Gastrocnemius medialis (tissue), 4 donors: ENCODE results near the gene BANP. TPM values are rescaled to one million over a fixed set of nuclear protein-coding genes. Genes with fewer than 3 reads are reported as not detected.

Experiments used
- ATAC-seq, 2 donors: fragments of 150-250 bp; one replicate each; pipeline ENCODE4 v1.9.1; 2016
- DNase-seq, 2 donors: peaks; one replicate each; pipeline ENCODE4 v3.0.0-alpha.2; 2019
- H3K27ac ChIP-seq, 4 donors: fragments of 200-600 bp; sonication (generic); 1 replicate in 1 of 4; 2 replicates in 3 of 4; pipeline ENCODE4 v1.5.1; 2016 to 2018; ENCODE audit warnings: mild to moderate bottlenecking in 2 of 4, moderate library complexity in 1 of 4
- H3K27me3 ChIP-seq, 3 donors: fragments of 200-600 bp; sonication (generic) in 2 of 3; 1 replicate in 1 of 3; 2 replicates in 2 of 3; pipeline versions ENCODE4 v1.5.1 to v1.6.0; 2016 to 2019; ENCODE audit warnings: mild to moderate bottlenecking in 1 of 3, moderate library complexity in 1 of 3
- H3K36me3 ChIP-seq, 2 donors: fragments of 200-600 bp; sonication (generic) in 1 of 2; one replicate each; pipeline ENCODE4 v1.5.1; 2017 to 2018
- H3K4me1 ChIP-seq, 2 donors: fragments of 200-600 bp; sonication (generic) in 1 of 2; one replicate each; pipeline ENCODE4 v1.5.1; 2016 to 2017; ENCODE audit warnings: mild to moderate bottlenecking in 2 of 2
- H3K4me3 ChIP-seq, 4 donors: fragments of 200-600 bp; sonication (generic) in 3 of 4; 1 replicate in 1 of 4; 2 replicates in 3 of 4; pipeline ENCODE4 v1.5.1; 2016 to 2019; ENCODE audit warnings: mild to moderate bottlenecking in 2 of 4
- H3K9me3 ChIP-seq, 3 donors: fragments of 200-600 bp; sonication (generic) in 2 of 3; 1 replicate in 1 of 3; 2 replicates in 2 of 3; pipeline ENCODE4 v1.5.1; 2016 to 2019
- CTCF ChIP-seq, 5 experiments: fragments of 450-650 bp in 3 of 5; fragments of 200-600 bp in 2 of 5; sonication (generic) in 2 of 5; IDR thresholded peaks in 4 of 5; conservative IDR thresholded peaks in 1 of 5; 1 replicate in 4 of 5; 2 replicates in 1 of 5; pipeline ENCODE4 v1.5.1; 2016 to 2019; ENCODE audit warnings: antibody characterized with exemption in 5 of 5, mild to moderate bottlenecking in 3 of 5, moderate library complexity in 3 of 5
- POLR2A ChIP-seq, 2 donors: fragments of 450-650 bp; IDR thresholded peaks; one replicate each; pipeline ENCODE4 v1.6.1; 2017; ENCODE audit warnings: antibody characterized with exemption in 2 of 2, mild to moderate bottlenecking in 2 of 2, moderate library complexity in 2 of 2
- in situ Hi-C, 4 donors: fragments of 200-750 bp; cut with MboI; loops; one replicate each; pipeline versions ENCODE4 v1.15.0 to v1.8.0; 2017; ENCODE audit warnings: low sequenced_read_pairs in 4 of 4
- intact Hi-C: fragments of 100-400 bp; cut with DNase I; formaldehyde crosslinking; loops from one replicate; pipeline ENCODE4 v1.15.1; 2023; ENCODE audit warnings: low total_unique reads
- total RNA-seq, 4 donors: library from RNA; depleted of rRNA; stranded (reverse); fragments of >200 nt; gene quantifications; one replicate each; pipeline versions ENCODE4 v1.1.0 to v1.2.3, GENCODE V29; 2016

The BANP gene
- total RNA-seq, 4 donors from 2014 or later: 7.0 to 20.6 (median 16.1) TPM

GRCh38 chr16:87918866-87919680, 32.2 kb upstream of the BANP start:
- Histone ChIP-seq H3K36me3 (no peaks in the 10 kb centered on the region), H3K4me3 (peak overlapping the region; percentile 19 to 52 (median 33)), H3K27me3 (no peaks in the 10 kb centered on the region), H3K4me1 (peaks cover 13 to 15% of the 10 kb centered on the region in 2 donors), H3K27ac (peak overlapping the region; percentile 79 to 86 (median 81)), H3K9me3 (no peaks in the 10 kb centered on the region)
- in situ Hi-C loops (no loop called here), intact Hi-C loops (no loop called here)
- TF ChIP-seq CTCF (IDR thresholded peaks at IDR 0.05 in 4 of 5, conservative IDR thresholded peaks at IDR 0.05 in 1 of 5): no peak
- TF ChIP-seq POLR2A (IDR thresholded peaks at IDR 0.05): no peak
- peak; percentile 34 to 55 for DNase-seq
- ATAC-seq: peak; percentile 35 to 49

GRCh38 chr16:87919681-87919994, 31.6 kb upstream of the BANP start:
- Histone ChIP-seq H3K36me3 (no peaks in the 10 kb centered on the region), H3K4me3 (no peak overlapping the region), H3K9me3 (no peaks in the 10 kb centered on the region), H3K27ac (peak overlapping the region in 1 of 4 donors; percentile 86), H3K4me1 (peaks cover 13 to 15% of the 10 kb centered on the region in 2 donors), H3K27me3 (no peaks in the 10 kb centered on the region)
- ATAC-seq: no peak
- DNase-seq: no peak
- intact Hi-C loops: no loop called here
- TF ChIP-seq CTCF (IDR thresholded peaks at IDR 0.05 in 4 of 5, conservative IDR thresholded peaks at IDR 0.05 in 1 of 5): no peak
- TF ChIP-seq POLR2A (IDR thresholded peaks at IDR 0.05): no peak
- in situ Hi-C loops: no loop called here

GRCh38 chr16:87921236-87921773, 29.9 kb upstream of the BANP start:
- Histone ChIP-seq H3K4me1 (peaks cover 13 to 15% of the 10 kb centered on the region in 2 donors), H3K9me3 (no peaks in the 10 kb centered on the region), H3K27me3 (no peaks in the 10 kb centered on the region), H3K27ac (peak overlapping the region in 2 of 4 donors; percentile 0 to 13), H3K4me3 (no peak overlapping the region), H3K36me3 (no peaks in the 10 kb centered on the region)
- no peak for TF ChIP-seq CTCF (IDR thresholded peaks at IDR 0.05 in 4 of 5, conservative IDR thresholded peaks at IDR 0.05 in 1 of 5)
- TF ChIP-seq POLR2A (IDR thresholded peaks at IDR 0.05): peak in 1 of 2 donors; percentile 16
- no peak for ATAC-seq
- DNase-seq: no peak
- intact Hi-C loops: no loop called here
- in situ Hi-C loops: no loop called here

GRCh38 chr16:87922250-87922871, 28.9 kb upstream of the BANP start:
- no peak for TF ChIP-seq POLR2A (IDR thresholded peaks at IDR 0.05)
- no peak for TF ChIP-seq CTCF (IDR thresholded peaks at IDR 0.05 in 4 of 5, conservative IDR thresholded peaks at IDR 0.05 in 1 of 5)
- in situ Hi-C loops: no loop called here

More at GRCh38 chr16:87922250-87922871, 28.9 kb upstream of the BANP start:
- ATAC-seq: no peak
- intact Hi-C loops: no loop called here
- Histone ChIP-seq H3K4me1 (peaks cover 13 to 15% of the 10 kb centered on the region in 2 donors), H3K36me3 (no peaks in the 10 kb centered on the region), H3K27me3 (no peaks in the 10 kb centered on the region), H3K27ac (no peak overlapping the region), H3K4me3 (no peak overlapping the region), H3K9me3 (no peaks in the 10 kb centered on the region)
- DNase-seq: peak in 1 of 2 donors; percentile 20
